Hepatocyte (in vitro differentiated cells): Measurements from ENCODE around the gene IRF3. TPM values are rescaled to one million over a fixed set of nuclear protein-coding genes. Genes with fewer than 3 reads are reported as not detected.

Experiments used
- DNase-seq: peaks from one replicate; pipeline ENCODE4 v3.0.0-alpha.2; 2016; ENCODE audit warnings: low spot score
- H2AFZ ChIP-seq: fragments of 200-600 bp; sonication (generic); 2 replicates; pipeline ENCODE4 v1.6.0; 2016; ENCODE audit warnings: antibody characterized with exemption, mild to moderate bottlenecking
- H3K27ac ChIP-seq: fragments of 200-600 bp; sonication (generic); 2 replicates; pipeline ENCODE4 v1.5.1; 2016; ENCODE audit warnings: mild to moderate bottlenecking
- H3K27me3 ChIP-seq: fragments of 200-600 bp; sonication (generic); 2 replicates; pipeline ENCODE4 v1.6.1; 2016
- H3K36me3 ChIP-seq: fragments of 200-600 bp; sonication (generic); replicated peaks from 2 replicates; pipeline ENCODE4 v1.5.1; 2016; ENCODE audit warnings: low read depth; ENCODE audit not compliant: insufficient read depth
- H3K4me1 ChIP-seq: fragments of 200-600 bp; sonication (generic); 2 replicates; pipeline ENCODE4 v1.5.1; 2016; ENCODE audit warnings: mild to moderate bottlenecking, moderate library complexity; ENCODE audit not compliant: insufficient read depth
- H3K4me2 ChIP-seq: fragments of 200-600 bp; sonication (generic); 2 replicates; pipeline ENCODE4 v1.6.0; 2016
- H3K4me3 ChIP-seq: fragments of 200-600 bp; sonication (generic); 2 replicates; pipeline ENCODE4 v1.5.1; 2016; ENCODE audit warnings: mild to moderate bottlenecking
- H3K79me2 ChIP-seq: fragments of 200-600 bp; sonication (generic); 2 replicates; pipeline ENCODE4 v1.6.0; 2017; ENCODE audit warnings: mild to moderate bottlenecking
- H3K9me2 ChIP-seq: fragments of 200-600 bp; sonication (generic); replicated peaks from 2 replicates; pipeline ENCODE4 v1.6.0; 2017; ENCODE audit warnings: mild to moderate bottlenecking; ENCODE audit not compliant: insufficient read depth
- H3K9me3 ChIP-seq: fragments of 200-600 bp; sonication (generic); 2 replicates; pipeline ENCODE4 v1.5.1; 2016; ENCODE audit warnings: low read depth, mild to moderate bottlenecking
- H4K20me1 ChIP-seq: fragments of 200-600 bp; sonication (generic); 2 replicates; pipeline ENCODE4 v1.6.0; 2016; ENCODE audit warnings: mild to moderate bottlenecking; ENCODE audit not compliant: insufficient read depth, poor library complexity, severe bottlenecking
- CTCF ChIP-seq: fragments of 200-600 bp; sonication (generic); IDR thresholded peaks from 2 replicates; pipeline ENCODE4 v1.5.1; 2016; ENCODE audit warnings: antibody characterized with exemption, mild to moderate bottlenecking; ENCODE audit not compliant: poor library complexity
- EZH2 ChIP-seq: fragments of 200-600 bp; sonication (generic); IDR thresholded peaks from 2 replicates; pipeline ENCODE4 v1.6.1; 2016; ENCODE audit warnings: antibody characterized with exemption, mild to moderate bottlenecking, borderline replicate concordance
- EZH2phosphoT487 ChIP-seq: fragments of 200-600 bp; sonication (generic); IDR thresholded peaks from one replicate; pipeline ENCODE4 v1.6.1; 2018; ENCODE audit warnings: antibody characterized with exemption, mild to moderate bottlenecking, low read depth, moderate library complexity; ENCODE audit not compliant: unreplicated experiment, severe bottlenecking
- WGBS: methylation state at CpG from one replicate; pipeline ENCODE4 v1.1.6; 2016; ENCODE audit warnings: low lambda C conversion rate; ENCODE audit errors: missing lambda C conversion rate; 5-methylcytosine and 5-hydroxymethylcytosine counted together
- polyA plus RNA-seq: library from polyadenylated mRNA; unstranded; fragments of >200 nt; fragmentation: Nextera tagmentation; extraction: Ambion mirVana; gene quantifications from 2 replicates; pipeline ENCODE4 v1.2.1, GENCODE V29; 2016
- total RNA-seq: library from RNA; depleted of rRNA; stranded (reverse); fragments of >200 nt; gene quantifications from 2 replicates; pipeline ENCODE4 v1.2.3, GENCODE V29; 2014

The IRF3 gene
- total and polyA plus RNA-seq, 2 experiments from 2014 or later, result 38.8 to 55.6 TPM

- no peaks in the 10 kb centered on the region for H4K20me1 ChIP-seq
- TF ChIP-seq EZH2phosphoT487 (no peak), EZH2 (no peak), CTCF (no peak)
- no peaks in the 10 kb centered on the region for H3K79me2 ChIP-seq
- H3K4me2 ChIP-seq, result no peak overlapping the region
- H3K9me3 ChIP-seq, result no peaks in the 10 kb centered on the region
- no peaks in the 10 kb centered on the region for H3K4me1 ChIP-seq
- no peak for DNase-seq
- H3K27me3 ChIP-seq, result no peaks in the 10 kb centered on the region
- 94% methylated on average over 20 of the region's 20 CpGs for WGBS
- no peaks in the 10 kb centered on the region for H3K36me3 ChIP-seq
- H3K9me2 ChIP-seq, result no peaks in the 10 kb centered on the region
- no peak overlapping the region for H2AFZ ChIP-seq
- no peak overlapping the region for H3K4me3 ChIP-seq
- no peak overlapping the region for H3K27ac ChIP-seq
These were observed 44.8 kb upstream of the IRF3 start for GRCh38 chr19:49710372-49710951.

GRCh38 chr19:49705919-49706318, 40.3 kb upstream of the IRF3 start:
- no peak for DNase-seq
- Histone ChIP-seq H3K4me3 (no peak overlapping the region), H3K79me2 (no peaks in the 10 kb centered on the region), H3K36me3 (no peaks in the 10 kb centered on the region), H3K9me3 (no peaks in the 10 kb centered on the region), H3K27me3 (no peaks in the 10 kb centered on the region), H4K20me1 (no peaks in the 10 kb centered on the region), H3K9me2 (no peaks in the 10 kb centered on the region), H2AFZ (no peak overlapping the region), H3K4me1 (no peaks in the 10 kb centered on the region), H3K4me2 (no peak overlapping the region), H3K27ac (no peak overlapping the region)
- no peak for TF ChIP-seq CTCF
- no peak for TF ChIP-seq EZH2phosphoT487
- no peak for TF ChIP-seq EZH2
- WGBS, result 94% methylated on average over 16 of the region's 16 CpGs

- no peaks in the 10 kb centered on the region for H3K27me3 ChIP-seq
- H3K36me3 ChIP-seq, result no peaks in the 10 kb centered on the region
- H3K9me3 ChIP-seq, result no peaks in the 10 kb centered on the region
- H3K9me2 ChIP-seq, result no peaks in the 10 kb centered on the region
- WGBS, result 95% methylated on average over 22 of the region's 22 CpGs
- H3K79me2 ChIP-seq, result no peaks in the 10 kb centered on the region
- no peaks in the 10 kb centered on the region for H4K20me1 ChIP-seq
- no peak overlapping the region for H3K27ac ChIP-seq
- no peaks in the 10 kb centered on the region for H3K4me1 ChIP-seq
- H3K4me3 ChIP-seq, result no peak overlapping the region
- DNase-seq, result no peak
- H2AFZ ChIP-seq, result no peak overlapping the region
- TF ChIP-seq CTCF (no peak), EZH2phosphoT487 (no peak), EZH2 (no peak)
- no peak overlapping the region for H3K4me2 ChIP-seq
These were observed 39.4 kb upstream of the IRF3 start for GRCh38 chr19:49704888-49705642.
